Stomach (tissue), 9 donors: Measurements from ENCODE around the gene DAPK2. TPM values are rescaled to one million over a fixed set of nuclear protein-coding genes. Genes with fewer than 3 reads are reported as not detected.

Experiments used
- DNase-seq, 2 donors: peaks; one replicate each; pipeline versions ENCODE4 v3.0.0 to v3.0.0-alpha.2; 2013 to 2019
- H3K27ac ChIP-seq, 5 donors: fragments of 200-600 bp in 4 of 5; sonication (generic) in 4 of 5; one replicate each; pipeline ENCODE4 v1.5.1; 2013 to 2019; ENCODE audit warnings: mild to moderate bottlenecking in 1 of 5, moderate library complexity in 1 of 5
- H3K27me3 ChIP-seq, 3 donors: fragments of 200-600 bp; sonication (generic); one replicate each; pipeline ENCODE4 v1.5.1; 2017 to 2019; ENCODE audit warnings: mixed run types in 1 of 3
- H3K36me3 ChIP-seq, 4 donors: fragments of 200-600 bp; sonication (generic); 1 replicate in 3 of 4; 2 replicates in 1 of 4; pipeline ENCODE4 v1.5.1; 2016 to 2019
- H3K4me1 ChIP-seq, 4 donors: fragments of 200-600 bp; sonication (generic); one replicate each; pipeline ENCODE4 v1.5.1; 2016 to 2019
- H3K4me3 ChIP-seq, 4 donors: fragments of 200-600 bp; sonication (generic) in 3 of 4; one replicate each; pipeline ENCODE4 v1.5.1; 2016 to 2019; ENCODE audit warnings: mild to moderate bottlenecking in 1 of 4
- H3K9me3 ChIP-seq, 4 donors: fragments of 200-600 bp; sonication (generic); one replicate each; pipeline ENCODE4 v1.5.1; 2016 to 2019
- EP300 ChIP-seq: sonication (generic); formaldehyde crosslinking; IDR thresholded peaks from one replicate; pipeline ENCODE4 v1.6.1; 2017; ENCODE audit warnings: antibody characterized with exemption
- POLR2A ChIP-seq, 4 donors: fragments of 450-650 bp; IDR thresholded peaks; one replicate each; pipeline ENCODE4 v1.6.1; 2016; ENCODE audit warnings: antibody characterized with exemption in 4 of 4, control low read depth in 2 of 4, mild to moderate bottlenecking in 1 of 4, moderate library complexity in 1 of 4
- POLR2AphosphoS5 ChIP-seq, 3 donors: sonication (generic); formaldehyde crosslinking; IDR thresholded peaks; one replicate each; pipeline ENCODE4 v1.6.1; 2016; ENCODE audit warnings: antibody characterized with exemption in 3 of 3
- WGBS, 5 donors: extraction: QIAGEN DNeasy Blood & Tissue Kit in 3 of 5; methylation state at CpG; one replicate each; pipeline versions ENCODE4 v1.1.5 to v1.1.7; 2013 to 2018; 5-methylcytosine and 5-hydroxymethylcytosine counted together
- intact Hi-C: fragments of 100-400 bp; cut with DNase I; formaldehyde crosslinking; loops from one replicate; pipeline ENCODE4 v1.15.1; 2023; ENCODE audit warnings: low total_unique reads
- polyA plus RNA-seq, 3 donors: library from polyadenylated mRNA; stranded (reverse); fragments of 200-250 nt; gene quantifications; one replicate each; pipeline ENCODE4 v1.2.3, GENCODE V29; 2013
- total RNA-seq, 5 donors: library from RNA; depleted of rRNA; stranded (reverse); fragments of >200 nt; gene quantifications; one replicate each; pipeline versions ENCODE4 v1.1.0 to v1.2.3, GENCODE V29; 2014 to 2016
- TF ChIP-seq, protein P1 (sequence below), 7 experiments: fragments of 450-650 bp in 4 of 7; fragments of 200-600 bp in 3 of 7; sonication (generic) in 3 of 7; IDR thresholded peaks; one replicate each; pipeline ENCODE4 v1.5.1; 2016 to 2019; ENCODE audit warnings: antibody characterized with exemption in 7 of 7, control low read depth in 2 of 7, mild to moderate bottlenecking in 1 of 7
- donor health status: healthy with polysubstance abuse.
- donor health status: Bipolar disorder and iron deficiency.
- donor health status: healthy.

Gene DAPK2
- total and polyA plus RNA-seq, 8 donors: 5.2 to 178 (median 16.6) TPM

DNA sequence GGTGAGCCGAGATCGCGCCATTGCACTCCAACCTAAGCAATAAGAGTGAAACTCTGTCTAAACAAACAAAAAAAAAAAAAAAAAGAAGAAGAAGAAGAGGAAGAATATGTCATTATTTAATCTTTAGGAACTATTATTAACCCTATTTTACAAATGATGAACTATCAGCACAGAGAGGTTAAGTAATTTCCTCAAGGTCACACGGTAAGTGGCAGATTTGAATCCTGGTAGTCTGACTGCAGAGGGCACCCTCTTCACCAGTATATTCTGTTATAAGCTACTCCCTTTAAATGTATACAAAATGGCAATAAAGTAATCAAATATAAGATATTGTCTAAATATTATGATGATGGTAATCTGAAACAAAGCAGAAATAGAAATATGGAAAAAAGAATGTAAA lies 135.1 kb downstream of the DAPK2 start:
- Histone ChIP-seq H3K4me1 (peaks cover 0 to 26% (median 17%) of the 10 kb centered on the region in 4 donors), H3K27me3 (no peaks in the 10 kb centered on the region), H3K9me3 (no peaks in the 10 kb centered on the region), H3K4me3 (no peak overlapping the region), H3K36me3 (peaks cover 0 to 11% (median 5%) of the 10 kb centered on the region in 4 donors), H3K27ac (no peak overlapping the region)
- no peak for DNase-seq
- TF ChIP-seq EP300 (no peak), POLR2AphosphoS5 (IDR thresholded peaks at IDR 0.05) (no peak), POLR2A (IDR thresholded peaks at IDR 0.05) (no peak)
- TF ChIP-seq, protein P1, sequence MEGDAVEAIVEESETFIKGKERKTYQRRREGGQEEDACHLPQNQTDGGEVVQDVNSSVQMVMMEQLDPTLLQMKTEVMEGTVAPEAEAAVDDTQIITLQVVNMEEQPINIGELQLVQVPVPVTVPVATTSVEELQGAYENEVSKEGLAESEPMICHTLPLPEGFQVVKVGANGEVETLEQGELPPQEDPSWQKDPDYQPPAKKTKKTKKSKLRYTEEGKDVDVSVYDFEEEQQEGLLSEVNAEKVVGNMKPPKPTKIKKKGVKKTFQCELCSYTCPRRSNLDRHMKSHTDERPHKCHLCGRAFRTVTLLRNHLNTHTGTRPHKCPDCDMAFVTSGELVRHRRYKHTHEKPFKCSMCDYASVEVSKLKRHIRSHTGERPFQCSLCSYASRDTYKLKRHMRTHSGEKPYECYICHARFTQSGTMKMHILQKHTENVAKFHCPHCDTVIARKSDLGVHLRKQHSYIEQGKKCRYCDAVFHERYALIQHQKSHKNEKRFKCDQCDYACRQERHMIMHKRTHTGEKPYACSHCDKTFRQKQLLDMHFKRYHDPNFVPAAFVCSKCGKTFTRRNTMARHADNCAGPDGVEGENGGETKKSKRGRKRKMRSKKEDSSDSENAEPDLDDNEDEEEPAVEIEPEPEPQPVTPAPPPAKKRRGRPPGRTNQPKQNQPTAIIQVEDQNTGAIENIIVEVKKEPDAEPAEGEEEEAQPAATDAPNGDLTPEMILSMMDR (IDR thresholded peaks at IDR 0.05): no peak
- 74 to 97% (median 87%) methylated on average over 4 of the region's 4 CpGs for WGBS, 5 donors
- intact Hi-C loops: no loop called here

DNA sequence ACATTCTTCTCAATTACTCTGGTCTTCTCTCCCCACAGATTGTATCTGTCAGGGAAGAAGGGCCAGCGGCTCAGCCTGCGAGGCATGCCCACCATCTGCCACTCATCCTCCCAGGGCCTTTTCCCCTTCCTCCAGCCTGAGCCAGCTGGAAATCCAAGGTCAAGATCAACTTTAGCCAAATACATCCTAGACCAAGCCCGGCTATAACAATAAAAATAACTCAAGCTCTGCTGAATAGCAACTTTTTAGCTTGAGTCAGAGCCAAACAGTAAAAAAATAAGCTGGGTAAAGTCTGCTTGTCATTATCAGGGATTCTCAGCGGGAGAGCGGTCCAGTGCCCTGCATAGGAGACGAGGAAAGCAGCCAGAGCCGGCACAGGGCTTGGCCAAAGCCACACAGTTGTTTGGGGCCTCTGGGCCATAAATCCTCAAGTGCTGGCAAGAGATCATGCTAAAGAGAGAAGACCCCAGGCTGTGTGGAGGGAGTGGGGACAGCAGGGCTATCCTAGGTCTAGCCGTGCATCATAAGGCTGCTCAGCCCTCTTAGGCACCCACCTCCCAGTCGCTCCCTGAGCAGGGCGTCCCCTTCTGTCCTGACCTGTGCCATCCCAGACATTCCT lies 136.4 kb downstream of the DAPK2 start:
- Histone ChIP-seq H3K4me3 (no peak overlapping the region), H3K27me3 (no peaks in the 10 kb centered on the region), H3K9me3 (no peaks in the 10 kb centered on the region), H3K36me3 (peaks cover 0 to 11% (median 5%) of the 10 kb centered on the region in 4 donors), H3K27ac (peak overlapping the region in 1 of 5 donors; percentile 43), H3K4me1 (peaks cover 0 to 30% (median 12%) of the 10 kb centered on the region in 4 donors)
- TF ChIP-seq, protein P1 (IDR thresholded peaks at IDR 0.05): no peak
- TF ChIP-seq POLR2AphosphoS5 (IDR thresholded peaks at IDR 0.05) (no peak), EP300 (no peak), POLR2A (IDR thresholded peaks at IDR 0.05) (no peak)
- WGBS, 5 donors: 49 to 53% (median 52%) methylated on average over 9 to 10 of the region's 10 CpGs
- DNase-seq: peak in 1 of 2 donors; percentile 45
- intact Hi-C loops: no loop called here

DNA sequence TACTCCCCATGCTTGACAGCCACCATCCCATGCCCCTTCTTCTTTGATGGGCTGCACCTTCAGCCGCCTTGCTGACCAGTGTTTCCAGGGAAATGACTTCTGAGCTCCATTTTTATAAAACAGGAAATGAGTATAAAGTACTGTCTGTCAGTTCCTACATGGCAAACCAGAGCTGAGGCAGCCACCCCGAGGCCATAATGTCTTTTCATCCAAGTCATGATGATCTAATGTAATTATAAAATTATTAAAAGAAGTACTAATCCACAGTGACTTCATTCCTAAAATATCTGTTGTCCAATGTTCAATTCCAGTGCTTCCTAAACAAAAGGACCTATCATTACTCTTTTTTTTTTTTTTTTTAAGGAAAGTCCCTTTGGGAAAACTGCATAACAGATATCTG lies 137.3 kb downstream of the DAPK2 start:
- Histone ChIP-seq H3K4me1 (peaks cover 0 to 30% (median 12%) of the 10 kb centered on the region in 4 donors), H3K36me3 (peaks cover 0 to 11% (median 5%) of the 10 kb centered on the region in 4 donors), H3K27ac (no peak overlapping the region), H3K27me3 (no peaks in the 10 kb centered on the region), H3K4me3 (no peak overlapping the region), H3K9me3 (no peaks in the 10 kb centered on the region)
- no peak for DNase-seq
- WGBS, 5 donors: 62 to 83% (median 76%) methylated on average over 2 of the region's 2 CpGs
- TF ChIP-seq POLR2A (IDR thresholded peaks at IDR 0.05) (no peak), EP300 (no peak), POLR2AphosphoS5 (IDR thresholded peaks at IDR 0.05) (no peak)
- TF ChIP-seq, protein P1 (IDR thresholded peaks at IDR 0.05): no peak
- intact Hi-C loops: no loop called here

DNA sequence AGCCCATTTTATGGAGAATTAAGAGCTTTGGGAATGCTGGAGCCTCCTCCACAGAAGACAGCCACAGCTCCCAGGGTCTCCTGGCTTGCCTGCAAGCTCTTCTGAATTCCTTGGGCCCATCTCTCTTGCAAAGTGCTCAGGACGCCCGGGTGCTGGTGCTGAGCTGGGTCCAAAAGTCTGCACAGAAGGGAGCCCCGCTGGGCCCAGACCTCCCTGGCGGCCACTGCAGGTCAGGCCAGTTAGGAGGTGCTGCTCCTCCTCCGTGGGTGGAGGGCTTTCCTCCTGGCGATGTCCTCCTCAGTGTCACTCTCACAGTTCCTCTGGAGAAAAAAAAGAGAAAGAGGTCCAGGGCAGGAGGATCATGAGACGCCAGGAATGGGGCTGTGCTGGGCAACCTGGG lies 138.0 kb downstream of the DAPK2 start:
- WGBS, 5 donors: 93 to 98% (median 96%) methylated on average over 6 to 7 of the region's 7 CpGs
- Histone ChIP-seq H3K27me3 (no peaks in the 10 kb centered on the region), H3K4me1 (peaks cover 0 to 30% (median 12%) of the 10 kb centered on the region in 4 donors), H3K36me3 (peaks cover 0 to 11% (median 5%) of the 10 kb centered on the region in 4 donors), H3K9me3 (no peaks in the 10 kb centered on the region), H3K4me3 (no peak overlapping the region), H3K27ac (no peak overlapping the region)
- DNase-seq: no peak
- no peak for TF ChIP-seq EP300
- TF ChIP-seq POLR2AphosphoS5 (IDR thresholded peaks at IDR 0.05): no peak
- no peak for TF ChIP-seq POLR2A (IDR thresholded peaks at IDR 0.05)
- TF ChIP-seq, protein P1 (IDR thresholded peaks at IDR 0.05): no peak
- intact Hi-C loops: no loop called here
